Hindlimb muscle (tissue), 1 donor: ENCODE measurements around the gene GOLPH3L. TPM values are rescaled to one million over a fixed set of nuclear protein-coding genes. Genes with fewer than 3 reads are reported as not detected.
"Not testable (repeated sequence)": the region's sequence is repeated elsewhere in the genome, so short reads cannot be mapped to it uniquely, and the experiment has no call there.

ENCODE experiments used
- DNase-seq: peaks from one replicate; pipeline ENCODE4 v3.0.0-alpha.2; 2013
- polyA plus RNA-seq: library from polyadenylated mRNA; unstranded; fragments of 120-200 nt; gene quantifications from one replicate; pipeline ENCODE4 v1.2.1, GENCODE V29; 2013; ENCODE audit not compliant: insufficient read length

The GOLPH3L gene
- polyA plus RNA-seq, result 19.7 TPM

- peak; percentile 95 for DNase-seq
Measured at GRCh38 chr1:150696995-150697927, at the start of gene GOLPH3L. GOLPH3L (minus strand) TSS chr1:150697154; CDS start chr1:150694838, 2,316 bp downstream.

- no peak for DNase-seq
Measured at GRCh38 chr1:150730130-150730721, 33.3 kb upstream of the GOLPH3L start.

- DNase-seq, result no peak
Measured at GRCh38 chr1:150724336-150724735, 27.4 kb upstream of the GOLPH3L start.

- DNase-seq, result no peak
Measured at GRCh38 chr1:150720703-150721102, 23.7 kb upstream of the GOLPH3L start, which contains the start of gene HORMAD1. HORMAD1 (minus strand) TSS chr1:150720895; CDS start chr1:150719505, 1,390 bp downstream.

- no peak for DNase-seq
Measured at GRCh38 chr1:150720098-150720497, 23.1 kb upstream of the GOLPH3L start.

GRCh38 chr1:150718225-150718891 lies 21.4 kb upstream of the GOLPH3L start:
- no peak for DNase-seq

- not testable (repeated sequence) for DNase-seq
Measured at GRCh38 chr1:150709031-150709430, 12.1 kb upstream of the GOLPH3L start.

GRCh38 chr1:150708595-150708994 lies 11.6 kb upstream of the GOLPH3L start:
- no peak for DNase-seq

- DNase-seq, result no peak
Measured at GRCh38 chr1:150706091-150706490, 9.1 kb upstream of the GOLPH3L start.

GRCh38 chr1:150703427-150703826 lies 6.5 kb upstream of the GOLPH3L start:
- DNase-seq, result no peak

- peak; percentile 1 for DNase-seq
Measured at GRCh38 chr1:150696590-150696989, 364 bp downstream of the GOLPH3L start.

GRCh38 chr1:150696162-150696561 lies 792 bp downstream of the GOLPH3L start:
- DNase-seq, result no peak

GRCh38 chr1:150695561-150695960 lies 1.4 kb downstream of the GOLPH3L start:
- DNase-seq, result no peak

- DNase-seq, result no peak
Measured at GRCh38 chr1:150692720-150693119, 4.2 kb downstream of the GOLPH3L start.

- no peak for DNase-seq
Measured at GRCh38 chr1:150688763-150689162, 8.2 kb downstream of the GOLPH3L start.

GRCh38 chr1:150686275-150686674 lies 10.7 kb downstream of the GOLPH3L start:
- no peak for DNase-seq

GRCh38 chr1:150683914-150684313 lies 13.0 kb downstream of the GOLPH3L start:
- no peak for DNase-seq

GRCh38 chr1:150678988-150679387 lies 18.0 kb downstream of the GOLPH3L start:
- no peak for DNase-seq

- no peak for DNase-seq
Measured at GRCh38 chr1:150674881-150675280, 22.1 kb downstream of the GOLPH3L start.

- DNase-seq, result no peak
Measured at GRCh38 chr1:150663321-150663720, 33.6 kb downstream of the GOLPH3L start.

- no peak for DNase-seq
Measured at GRCh38 chr1:150662811-150663210, 34.1 kb downstream of the GOLPH3L start.

- no peak for DNase-seq
Measured at GRCh38 chr1:150661156-150661555, 35.8 kb downstream of the GOLPH3L start.

- no peak for DNase-seq
Measured at GRCh38 chr1:150660584-150660983, 36.4 kb downstream of the GOLPH3L start.
